OCI-LY1 (cell line): ENCODE results near the gene CTNNA2.

Experiments
- H2AFZ ChIP-seq: fragments of 200-600 bp; sonication (generic), shearing (Covaris generic); 2 replicates; pipeline ENCODE4 v1.6.0; 2014; ENCODE audit warnings: antibody characterized with exemption, mild to moderate bottlenecking, low read length
- H3F3A ChIP-seq: fragments of 200-600 bp; sonication (generic), shearing (Covaris generic); 2 replicates; pipeline ENCODE4 v1.6.0; 2014; ENCODE audit warnings: mild to moderate bottlenecking, antibody characterized with exemption, low read length, moderate library complexity; ENCODE audit not compliant: insufficient read depth
- H3K27ac ChIP-seq: fragments of 200-600 bp; sonication (generic); 2 replicates; pipeline ENCODE4 v1.5.1; 2014; ENCODE audit warnings: low read length, mixed run types, mild to moderate bottlenecking, low read depth; ENCODE audit not compliant: poor library complexity, severe bottlenecking
- H3K27me3 ChIP-seq: fragments of 200-600 bp; sonication (generic); 2 replicates; pipeline ENCODE4 v1.6.0; 2014; ENCODE audit warnings: antibody characterized with exemption, mild to moderate bottlenecking, low read length, moderate library complexity; ENCODE audit not compliant: insufficient read depth
- H3K36me3 ChIP-seq: fragments of 200-600 bp; sonication (generic); 2 replicates; pipeline ENCODE4 v1.6.1; 2014; ENCODE audit warnings: mild to moderate bottlenecking, antibody characterized with exemption, low read length, moderate library complexity, mixed read lengths; ENCODE audit not compliant: insufficient read depth
- H3K4me1 ChIP-seq: fragments of 200-600 bp; sonication (generic); 2 replicates; pipeline ENCODE4 v1.5.1; 2014; ENCODE audit warnings: mild to moderate bottlenecking, low read length, moderate library complexity; ENCODE audit not compliant: insufficient read depth, severe bottlenecking
- H3K4me2 ChIP-seq: fragments of 200-600 bp; sonication (generic), shearing (Covaris generic); 2 replicates; pipeline ENCODE4 v1.6.1; 2014; ENCODE audit warnings: low read length
- H3K4me3 ChIP-seq: fragments of 200-600 bp; sonication (generic); 2 replicates; pipeline ENCODE4 v1.5.1; 2014; ENCODE audit warnings: low read length, low read depth, mild to moderate bottlenecking, mixed read lengths; ENCODE audit not compliant: poor library complexity, severe bottlenecking
- H3K79me2 ChIP-seq: fragments of 200-600 bp; shearing (Covaris generic); 2 replicates; pipeline ENCODE4 v1.6.1; 2016; ENCODE audit warnings: mixed run types, low read length, mixed read lengths; ENCODE audit not compliant: insufficient read depth
- H3K9ac ChIP-seq: fragments of 200-600 bp; sonication (generic), shearing (Covaris generic); 2 replicates; pipeline ENCODE4 v1.6.1; 2014; ENCODE audit warnings: mild to moderate bottlenecking, low read length, mixed read lengths
- H3K9me2 ChIP-seq: fragments of 200-600 bp; sonication (generic), shearing (Covaris generic); 2 replicates; pipeline ENCODE4 v1.6.1; 2014; ENCODE audit warnings: low read depth, mild to moderate bottlenecking, low read length, mixed read lengths
- H3K9me3 ChIP-seq: fragments of 200-600 bp; shearing (Covaris generic); 2 replicates; pipeline ENCODE4 v1.6.1; 2014; ENCODE audit warnings: low read length, mixed read lengths
- H4K20me1 ChIP-seq: fragments of 200-600 bp; sonication (generic), shearing (Covaris generic); 2 replicates; pipeline ENCODE4 v1.6.0; 2016; ENCODE audit warnings: mild to moderate bottlenecking, low read length; ENCODE audit not compliant: insufficient read depth
- EZH2 ChIP-seq: fragments of 200-600 bp; sonication (generic), shearing (Covaris generic); IDR thresholded peaks from 2 replicates; pipeline ENCODE4 v1.8.0; 2017; ENCODE audit warnings: borderline replicate concordance, mixed run types, mild to moderate bottlenecking, antibody characterized with exemption, low read length, moderate library complexity, mixed read lengths
- TF ChIP-seq, protein P1 (sequence below): fragments of 200-600 bp; sonication (generic), shearing (Covaris generic); IDR thresholded peaks from 2 replicates; pipeline ENCODE4 v1.5.1; 2017; ENCODE audit warnings: mild to moderate bottlenecking, antibody characterized with exemption, low read length, moderate library complexity, mixed read lengths

Gene CTNNA2

DNA sequence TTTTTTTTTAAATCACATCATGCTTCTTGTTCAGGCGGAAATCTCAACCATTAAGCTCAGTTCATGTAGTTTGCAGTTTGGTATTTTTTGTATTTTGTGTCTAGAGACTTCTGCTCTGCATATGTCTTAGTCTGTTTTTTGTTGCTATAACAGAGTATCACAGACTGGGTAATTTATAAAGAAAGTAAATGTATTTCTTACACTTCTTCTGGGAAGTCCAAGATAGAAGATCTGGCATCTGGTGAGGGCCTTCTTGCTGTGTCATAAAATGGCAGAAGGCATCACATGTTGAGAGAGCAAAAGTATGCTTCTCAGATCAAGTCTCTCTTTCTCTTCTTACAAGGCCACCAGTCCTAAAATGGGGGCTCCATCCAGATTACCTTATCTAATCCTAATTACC is 208.2 kb downstream of the CTNNA2 start:
- no peaks in the 10 kb centered on the region for H3F3A ChIP-seq
- no peak overlapping the region for H3K27ac ChIP-seq
- no peaks in the 10 kb centered on the region for H3K27me3 ChIP-seq
- H3K4me1 ChIP-seq, result no peaks in the 10 kb centered on the region
- TF ChIP-seq, protein P1, sequence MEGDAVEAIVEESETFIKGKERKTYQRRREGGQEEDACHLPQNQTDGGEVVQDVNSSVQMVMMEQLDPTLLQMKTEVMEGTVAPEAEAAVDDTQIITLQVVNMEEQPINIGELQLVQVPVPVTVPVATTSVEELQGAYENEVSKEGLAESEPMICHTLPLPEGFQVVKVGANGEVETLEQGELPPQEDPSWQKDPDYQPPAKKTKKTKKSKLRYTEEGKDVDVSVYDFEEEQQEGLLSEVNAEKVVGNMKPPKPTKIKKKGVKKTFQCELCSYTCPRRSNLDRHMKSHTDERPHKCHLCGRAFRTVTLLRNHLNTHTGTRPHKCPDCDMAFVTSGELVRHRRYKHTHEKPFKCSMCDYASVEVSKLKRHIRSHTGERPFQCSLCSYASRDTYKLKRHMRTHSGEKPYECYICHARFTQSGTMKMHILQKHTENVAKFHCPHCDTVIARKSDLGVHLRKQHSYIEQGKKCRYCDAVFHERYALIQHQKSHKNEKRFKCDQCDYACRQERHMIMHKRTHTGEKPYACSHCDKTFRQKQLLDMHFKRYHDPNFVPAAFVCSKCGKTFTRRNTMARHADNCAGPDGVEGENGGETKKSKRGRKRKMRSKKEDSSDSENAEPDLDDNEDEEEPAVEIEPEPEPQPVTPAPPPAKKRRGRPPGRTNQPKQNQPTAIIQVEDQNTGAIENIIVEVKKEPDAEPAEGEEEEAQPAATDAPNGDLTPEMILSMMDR, result no peak
- TF ChIP-seq EZH2, result no peak
- H3K4me3 ChIP-seq, result no peak overlapping the region
- no peaks in the 10 kb centered on the region for H3K79me2 ChIP-seq
- no peaks in the 10 kb centered on the region for H3K36me3 ChIP-seq
- H3K4me2 ChIP-seq, result no peak overlapping the region
- H3K9ac ChIP-seq, result no peak overlapping the region
- H2AFZ ChIP-seq, result no peak overlapping the region
- H3K9me2 ChIP-seq, result no peaks in the 10 kb centered on the region
- H3K9me3 ChIP-seq, result no peaks in the 10 kb centered on the region
- H4K20me1 ChIP-seq, result no peaks in the 10 kb centered on the region

DNA sequence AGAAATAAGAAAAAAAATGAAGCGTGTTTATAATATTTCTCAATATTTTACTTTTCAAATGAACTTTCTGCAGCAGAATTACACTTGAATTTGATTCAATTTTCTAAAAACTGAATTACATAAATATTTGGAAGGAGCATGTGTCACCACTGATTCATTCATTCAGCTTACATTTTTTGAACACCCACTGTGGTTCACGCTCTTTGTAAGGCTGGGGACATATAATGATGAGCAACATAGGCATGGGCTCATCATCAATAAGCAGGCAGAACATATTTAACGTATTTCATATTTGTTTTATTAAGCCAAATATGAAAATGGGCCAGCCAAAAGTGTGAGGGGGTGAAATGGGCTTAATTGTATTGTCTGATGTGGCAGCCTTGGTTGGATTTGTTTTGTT is 209.1 kb downstream of the CTNNA2 start:
- no peak overlapping the region for H3K4me3 ChIP-seq
- no peak overlapping the region for H3K9ac ChIP-seq
- no peaks in the 10 kb centered on the region for H3K79me2 ChIP-seq
- TF ChIP-seq, protein P1, result no peak
- TF ChIP-seq EZH2, result no peak
- no peaks in the 10 kb centered on the region for H4K20me1 ChIP-seq
- H3K9me3 ChIP-seq, result no peaks in the 10 kb centered on the region
- no peaks in the 10 kb centered on the region for H3K4me1 ChIP-seq
- no peak overlapping the region for H2AFZ ChIP-seq
- no peaks in the 10 kb centered on the region for H3K9me2 ChIP-seq
- H3K36me3 ChIP-seq, result no peaks in the 10 kb centered on the region
- H3K27me3 ChIP-seq, result no peaks in the 10 kb centered on the region
- H3K4me2 ChIP-seq, result no peak overlapping the region
- no peak overlapping the region for H3K27ac ChIP-seq
- H3F3A ChIP-seq, result no peaks in the 10 kb centered on the region

DNA sequence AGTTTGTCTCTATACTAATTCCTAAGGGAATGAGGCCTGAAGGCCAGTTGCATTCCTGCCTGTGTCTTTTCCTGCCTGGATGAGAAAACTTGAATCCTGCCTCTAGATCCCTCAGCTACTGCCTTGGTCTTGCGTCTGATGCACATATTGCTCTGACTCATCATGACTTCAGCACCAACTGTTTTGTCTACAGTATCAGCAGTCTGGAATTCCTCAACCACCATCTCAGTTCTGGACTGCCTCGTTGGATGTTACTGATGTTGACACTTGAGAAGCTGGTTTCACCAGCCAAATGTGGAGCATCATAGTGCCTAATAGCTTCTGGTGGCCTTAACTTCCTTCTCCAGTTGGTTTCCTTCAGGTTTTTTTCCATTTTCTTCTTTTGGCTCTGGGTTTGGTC is 211.0 kb downstream of the CTNNA2 start:
- Histone ChIP-seq H3K9ac (no peak overlapping the region), H3K79me2 (no peaks in the 10 kb centered on the region)
- no peak for TF ChIP-seq EZH2
- TF ChIP-seq, protein P1, result no peak

More for the DNA sequence above, 211.0 kb downstream of the CTNNA2 start:
- Histone ChIP-seq H3K4me2 (no peak overlapping the region), H4K20me1 (no peaks in the 10 kb centered on the region), H3K9me3 (no peaks in the 10 kb centered on the region), H3K36me3 (no peaks in the 10 kb centered on the region), H3K27ac (no peak overlapping the region), H3K27me3 (no peaks in the 10 kb centered on the region), H3K4me3 (no peak overlapping the region), H3K9me2 (no peaks in the 10 kb centered on the region), H2AFZ (no peak overlapping the region), H3F3A (no peaks in the 10 kb centered on the region), H3K4me1 (no peaks in the 10 kb centered on the region)
